OCI-LY1 (cell line): Measurements from ENCODE around the gene RASGRF2.

Experiments used
- H2AFZ ChIP-seq: fragments of 200-600 bp; sonication (generic), shearing (Covaris generic); 2 replicates; pipeline ENCODE4 v1.6.0; 2014; ENCODE audit warnings: antibody characterized with exemption, mild to moderate bottlenecking, low read length
- H3F3A ChIP-seq: fragments of 200-600 bp; sonication (generic), shearing (Covaris generic); 2 replicates; pipeline ENCODE4 v1.6.0; 2014; ENCODE audit warnings: mild to moderate bottlenecking, antibody characterized with exemption, low read length, moderate library complexity; ENCODE audit not compliant: insufficient read depth
- H3K27ac ChIP-seq: fragments of 200-600 bp; sonication (generic); 2 replicates; pipeline ENCODE4 v1.5.1; 2014; ENCODE audit warnings: low read length, mixed run types, mild to moderate bottlenecking, low read depth; ENCODE audit not compliant: poor library complexity, severe bottlenecking
- H3K27me3 ChIP-seq: fragments of 200-600 bp; sonication (generic); 2 replicates; pipeline ENCODE4 v1.6.0; 2014; ENCODE audit warnings: antibody characterized with exemption, mild to moderate bottlenecking, low read length, moderate library complexity; ENCODE audit not compliant: insufficient read depth
- H3K36me3 ChIP-seq: fragments of 200-600 bp; sonication (generic); 2 replicates; pipeline ENCODE4 v1.6.1; 2014; ENCODE audit warnings: mild to moderate bottlenecking, antibody characterized with exemption, low read length, moderate library complexity, mixed read lengths; ENCODE audit not compliant: insufficient read depth
- H3K4me1 ChIP-seq: fragments of 200-600 bp; sonication (generic); 2 replicates; pipeline ENCODE4 v1.5.1; 2014; ENCODE audit warnings: mild to moderate bottlenecking, low read length, moderate library complexity; ENCODE audit not compliant: insufficient read depth, severe bottlenecking
- H3K4me2 ChIP-seq: fragments of 200-600 bp; sonication (generic), shearing (Covaris generic); 2 replicates; pipeline ENCODE4 v1.6.1; 2014; ENCODE audit warnings: low read length
- H3K4me3 ChIP-seq: fragments of 200-600 bp; sonication (generic); 2 replicates; pipeline ENCODE4 v1.5.1; 2014; ENCODE audit warnings: low read length, low read depth, mild to moderate bottlenecking, mixed read lengths; ENCODE audit not compliant: poor library complexity, severe bottlenecking
- H3K79me2 ChIP-seq: fragments of 200-600 bp; shearing (Covaris generic); 2 replicates; pipeline ENCODE4 v1.6.1; 2016; ENCODE audit warnings: mixed run types, low read length, mixed read lengths; ENCODE audit not compliant: insufficient read depth
- H3K9ac ChIP-seq: fragments of 200-600 bp; sonication (generic), shearing (Covaris generic); 2 replicates; pipeline ENCODE4 v1.6.1; 2014; ENCODE audit warnings: mild to moderate bottlenecking, low read length, mixed read lengths
- H3K9me2 ChIP-seq: fragments of 200-600 bp; sonication (generic), shearing (Covaris generic); 2 replicates; pipeline ENCODE4 v1.6.1; 2014; ENCODE audit warnings: low read depth, mild to moderate bottlenecking, low read length, mixed read lengths
- H3K9me3 ChIP-seq: fragments of 200-600 bp; shearing (Covaris generic); 2 replicates; pipeline ENCODE4 v1.6.1; 2014; ENCODE audit warnings: low read length, mixed read lengths
- H4K20me1 ChIP-seq: fragments of 200-600 bp; sonication (generic), shearing (Covaris generic); 2 replicates; pipeline ENCODE4 v1.6.0; 2016; ENCODE audit warnings: mild to moderate bottlenecking, low read length; ENCODE audit not compliant: insufficient read depth
- EZH2 ChIP-seq: fragments of 200-600 bp; sonication (generic), shearing (Covaris generic); IDR thresholded peaks from 2 replicates; pipeline ENCODE4 v1.8.0; 2017; ENCODE audit warnings: borderline replicate concordance, mixed run types, mild to moderate bottlenecking, antibody characterized with exemption, low read length, moderate library complexity, mixed read lengths
- TF ChIP-seq, protein P1 (sequence below): fragments of 200-600 bp; sonication (generic), shearing (Covaris generic); IDR thresholded peaks from 2 replicates; pipeline ENCODE4 v1.5.1; 2017; ENCODE audit warnings: mild to moderate bottlenecking, antibody characterized with exemption, low read length, moderate library complexity, mixed read lengths

RASGRF2 gene

DNA sequence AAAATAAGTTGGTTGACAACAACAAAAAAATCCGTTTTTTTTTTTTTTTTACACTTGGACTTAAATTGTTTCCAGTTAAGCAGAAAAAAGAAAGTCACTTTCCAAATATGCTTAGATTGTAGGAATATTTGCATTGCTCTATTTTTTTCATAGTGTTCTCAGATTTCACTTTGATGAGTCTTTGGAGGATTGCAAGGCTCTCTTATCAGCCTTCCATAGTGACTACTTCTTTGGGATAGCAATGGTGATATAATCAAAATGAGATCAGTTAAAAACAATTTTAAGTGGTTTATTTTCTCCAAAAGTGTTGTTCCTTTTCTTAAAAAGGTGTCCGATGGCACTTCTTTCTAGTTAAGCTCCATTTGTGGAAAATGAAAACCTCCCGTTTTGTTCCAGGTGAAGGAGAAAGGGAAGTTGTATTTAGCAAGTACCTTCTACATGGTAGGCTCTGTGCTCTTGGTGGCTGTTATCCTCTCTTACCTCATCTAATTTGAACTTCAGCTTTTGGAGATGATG lies 3.9 kb downstream of the RASGRF2 start:
- no peaks in the 10 kb centered on the region for H3K9me3 ChIP-seq
- H4K20me1 ChIP-seq = no peaks in the 10 kb centered on the region
- no peaks in the 10 kb centered on the region for H3K27me3 ChIP-seq
- H3K27ac ChIP-seq = no peak overlapping the region
- TF ChIP-seq, protein P1, sequence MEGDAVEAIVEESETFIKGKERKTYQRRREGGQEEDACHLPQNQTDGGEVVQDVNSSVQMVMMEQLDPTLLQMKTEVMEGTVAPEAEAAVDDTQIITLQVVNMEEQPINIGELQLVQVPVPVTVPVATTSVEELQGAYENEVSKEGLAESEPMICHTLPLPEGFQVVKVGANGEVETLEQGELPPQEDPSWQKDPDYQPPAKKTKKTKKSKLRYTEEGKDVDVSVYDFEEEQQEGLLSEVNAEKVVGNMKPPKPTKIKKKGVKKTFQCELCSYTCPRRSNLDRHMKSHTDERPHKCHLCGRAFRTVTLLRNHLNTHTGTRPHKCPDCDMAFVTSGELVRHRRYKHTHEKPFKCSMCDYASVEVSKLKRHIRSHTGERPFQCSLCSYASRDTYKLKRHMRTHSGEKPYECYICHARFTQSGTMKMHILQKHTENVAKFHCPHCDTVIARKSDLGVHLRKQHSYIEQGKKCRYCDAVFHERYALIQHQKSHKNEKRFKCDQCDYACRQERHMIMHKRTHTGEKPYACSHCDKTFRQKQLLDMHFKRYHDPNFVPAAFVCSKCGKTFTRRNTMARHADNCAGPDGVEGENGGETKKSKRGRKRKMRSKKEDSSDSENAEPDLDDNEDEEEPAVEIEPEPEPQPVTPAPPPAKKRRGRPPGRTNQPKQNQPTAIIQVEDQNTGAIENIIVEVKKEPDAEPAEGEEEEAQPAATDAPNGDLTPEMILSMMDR = no peak
- TF ChIP-seq EZH2 = no peak
- H3K9ac ChIP-seq = no peak overlapping the region
- no peaks in the 10 kb centered on the region for H3K9me2 ChIP-seq
- H3K4me2 ChIP-seq = no peak overlapping the region
- H3K4me3 ChIP-seq = no peak overlapping the region
- H3K36me3 ChIP-seq = no peaks in the 10 kb centered on the region
- no peaks in the 10 kb centered on the region for H3F3A ChIP-seq
- H3K79me2 ChIP-seq = no peaks in the 10 kb centered on the region
- no peaks in the 10 kb centered on the region for H3K4me1 ChIP-seq
- no peak overlapping the region for H2AFZ ChIP-seq

DNA sequence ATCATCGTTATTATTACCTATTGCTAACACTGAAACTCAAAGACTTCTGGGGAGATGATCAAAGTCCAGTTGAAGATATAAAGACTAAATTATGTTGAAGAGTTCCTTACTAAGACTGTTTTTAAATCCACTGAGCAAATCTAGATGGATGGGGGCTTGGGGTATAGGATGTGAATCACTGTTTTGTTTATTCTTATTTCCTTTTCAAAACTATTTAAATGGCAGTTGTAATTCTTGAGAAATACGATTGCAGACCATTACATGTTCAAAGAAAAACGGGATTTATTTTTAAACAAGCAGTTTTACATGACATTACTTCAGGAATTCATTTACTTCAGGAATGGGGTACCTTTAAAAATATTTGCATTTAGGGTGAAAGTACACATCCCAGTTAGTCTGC lies 4.3 kb downstream of the RASGRF2 start:
- no peak overlapping the region for H3K27ac ChIP-seq
- no peak overlapping the region for H3K4me2 ChIP-seq
- H3F3A ChIP-seq = no peaks in the 10 kb centered on the region

DNA sequence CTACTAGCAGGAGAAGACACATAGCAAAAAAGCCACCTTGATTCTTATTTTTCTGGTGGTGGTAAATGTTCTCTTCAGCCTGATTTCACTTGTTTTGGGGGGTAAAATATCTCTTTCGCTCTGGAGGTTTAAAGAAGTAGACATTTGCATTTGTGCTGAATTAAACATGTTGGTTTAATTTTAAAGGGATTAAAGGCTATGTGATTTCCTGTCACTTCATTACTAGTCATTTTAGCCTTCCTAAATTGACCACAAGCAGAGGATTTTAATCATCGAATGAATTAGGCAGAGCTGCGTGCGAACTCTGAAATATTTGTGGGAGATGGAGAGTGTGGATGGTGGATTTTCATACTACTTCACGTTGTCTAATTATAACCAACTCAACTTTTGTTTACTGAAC lies 4.8 kb downstream of the RASGRF2 start:
- Histone ChIP-seq H3K9me3 (no peaks in the 10 kb centered on the region), H3K9ac (no peak overlapping the region), H4K20me1 (no peaks in the 10 kb centered on the region), H3K27me3 (no peaks in the 10 kb centered on the region), H3F3A (no peaks in the 10 kb centered on the region), H3K79me2 (no peaks in the 10 kb centered on the region), H3K4me2 (no peak overlapping the region), H3K27ac (no peak overlapping the region), H3K9me2 (no peaks in the 10 kb centered on the region), H3K36me3 (no peaks in the 10 kb centered on the region), H2AFZ (no peak overlapping the region), H3K4me1 (no peaks in the 10 kb centered on the region), H3K4me3 (no peak overlapping the region)
- TF ChIP-seq EZH2 = no peak
- TF ChIP-seq, protein P1 = no peak

More for the DNA sequence above, 4.3 kb downstream of the RASGRF2 start:
- H3K9ac ChIP-seq = no peak overlapping the region
- H3K4me1 ChIP-seq = no peaks in the 10 kb centered on the region
- no peaks in the 10 kb centered on the region for H3K9me2 ChIP-seq
- TF ChIP-seq EZH2 = no peak
- TF ChIP-seq, protein P1 = no peak
- no peaks in the 10 kb centered on the region for H3K27me3 ChIP-seq
- no peaks in the 10 kb centered on the region for H3K9me3 ChIP-seq
- H3K79me2 ChIP-seq = no peaks in the 10 kb centered on the region
- H4K20me1 ChIP-seq = no peaks in the 10 kb centered on the region
- no peak overlapping the region for H2AFZ ChIP-seq
- no peaks in the 10 kb centered on the region for H3K36me3 ChIP-seq
- H3K4me3 ChIP-seq = no peak overlapping the region
